DOHH2 (cell line): Measurements from ENCODE around the gene SBK3.

Source experiments
- CTCF ChIP-seq: fragments of 200-600 bp; sonication (generic); IDR thresholded peaks from one replicate; pipeline ENCODE4 v1.5.1; 2014; ENCODE audit warnings: antibody characterized with exemption, mild to moderate bottlenecking, low read depth, low read length; ENCODE audit not compliant: poor library complexity, severe bottlenecking
- EZH2phosphoT487 ChIP-seq: fragments of 200-600 bp; sonication (generic); IDR thresholded peaks from 2 replicates; pipeline ENCODE4 v1.6.1; 2017; ENCODE audit warnings: borderline replicate concordance, mild to moderate bottlenecking, antibody characterized with exemption, low read length, moderate library complexity, mixed read lengths

GRCh38 chr19:55552620-55553019, 7.3 kb upstream of the SBK3 start:
- TF ChIP-seq CTCF (no peak), EZH2phosphoT487 (no peak)
